CD4-positive, alpha-beta T cell (primary cell): ENCODE data around the gene FLRT2. TPM values are rescaled to one million over a fixed set of nuclear protein-coding genes. Genes with fewer than 3 reads are reported as not detected.

Experiments used
- ATAC-seq: fragments of 200-7000 bp; cut with Tn5 transposase; one replicate; pipeline ENCODE4 v1.10.0; 2022; ENCODE audit warnings: mild to moderate bottlenecking; ENCODE audit not compliant: poor library complexity
- CTCF ChIA-PET: fragments of 350-600 bp; sonication (Branson Sonifier 250); formaldehyde crosslinking; loops from one replicate; lab custom pipeline; 2021; ENCODE audit warnings: antibody characterized with exemption, inconsistent platforms; lab: Charles Lee
- POLR2A ChIA-PET: fragments of 350-600 bp; sonication (Branson Sonifier 250); formaldehyde crosslinking; loops from one replicate; lab custom pipeline; 2021; ENCODE audit warnings: antibody characterized with exemption, inconsistent platforms; lab: Charles Lee
- DNase-seq, 14 experiments: peaks; one replicate each; pipeline ENCODE4 v3.0.0-alpha.2; 2013 to 2020; ENCODE audit warnings: mixed read lengths in 2 of 14
- H3K27ac ChIP-seq, 2 donors: one replicate each; pipeline versions ENCODE4 v1.5.1 to v1.7.0; 2013; ENCODE audit warnings: low read length in 2 of 2, low read depth in 1 of 2, mild to moderate bottlenecking in 1 of 2
- H3K27me3 ChIP-seq, 2 experiments: 1 replicate in 1 of 2; 2 replicates in 1 of 2; pipeline versions ENCODE4 v1.6.1 to v1.7.0; 2013; ENCODE audit warnings: low read length in 2 of 2, control low read depth in 1 of 2, mild to moderate bottlenecking in 1 of 2, moderate library complexity in 1 of 2; ENCODE audit not compliant: insufficient read depth in 2 of 2, control insufficient read depth in 1 of 2
- H3K36me3 ChIP-seq: one replicate; pipeline ENCODE4 v1.6.1; 2013; ENCODE audit warnings: low read length, control low read depth; ENCODE audit not compliant: insufficient read depth
- H3K4me1 ChIP-seq: one replicate; pipeline ENCODE4 v1.6.1; 2013; ENCODE audit warnings: low read length, control low read depth; ENCODE audit not compliant: insufficient read depth
- H3K4me3 ChIP-seq: one replicate; pipeline ENCODE4 v1.5.1; 2013; ENCODE audit warnings: mild to moderate bottlenecking, low read length, moderate library complexity
- H3K9me3 ChIP-seq, 2 experiments: 1 replicate in 1 of 2; 2 replicates in 1 of 2; pipeline versions ENCODE4 v1.6.1 to v1.7.0; 2013; ENCODE audit warnings: low read length in 2 of 2, mild to moderate bottlenecking in 2 of 2, control low read depth in 1 of 2, moderate library complexity in 1 of 2; ENCODE audit not compliant: control insufficient read depth in 1 of 2, insufficient read depth in 1 of 2
- H3K27ac Mint-ChIP-seq: one replicate; pipeline ENCODE4 v1.8.0; 2020; ENCODE audit warnings: mixed read lengths
- H3K27me3 Mint-ChIP-seq: one replicate; pipeline ENCODE4 v1.8.0; 2021; ENCODE audit warnings: mixed read lengths
- H3K36me3 Mint-ChIP-seq: one replicate; pipeline ENCODE4 v1.8.0; 2021; ENCODE audit warnings: low read depth, mixed read lengths
- H3K4me1 Mint-ChIP-seq: one replicate; pipeline ENCODE4 v1.8.0; 2021; ENCODE audit warnings: low read depth, mixed read lengths
- H3K4me3 Mint-ChIP-seq: one replicate; pipeline ENCODE4 v1.8.0; 2020; ENCODE audit warnings: mild to moderate bottlenecking, mixed read lengths
- H3K9me3 Mint-ChIP-seq: one replicate; pipeline ENCODE4 v1.8.0; 2020; ENCODE audit warnings: mixed read lengths
- CTCF ChIP-seq: fragments of 200-600 bp; IDR thresholded peaks from one replicate; pipeline ENCODE4 v1.8.0; 2022; ENCODE audit warnings: antibody characterized with exemption, mild to moderate bottlenecking
- intact Hi-C, 2 experiments: fragments of 100-400 bp; cut with DNase I in 1 of 2; cut with micrococcal nuclease in 1 of 2; formaldehyde crosslinking; loops; one replicate each; pipeline versions ENCODE4 v1.15.1 to v1.9.0; 2023 to 2025; cut with DNase I, micrococcal nuclease
- total RNA-seq, 174 experiments: library from RNA in 2 of 174; stranded (reverse) in 2 of 174; gene quantifications; one replicate each; pipeline ENCODE4 v1.2.3 and lab custom pipeline; 2021 to 2026

FLRT2 gene
- total RNA-seq, 2 experiments from 2014 or later: not detected

DNA sequence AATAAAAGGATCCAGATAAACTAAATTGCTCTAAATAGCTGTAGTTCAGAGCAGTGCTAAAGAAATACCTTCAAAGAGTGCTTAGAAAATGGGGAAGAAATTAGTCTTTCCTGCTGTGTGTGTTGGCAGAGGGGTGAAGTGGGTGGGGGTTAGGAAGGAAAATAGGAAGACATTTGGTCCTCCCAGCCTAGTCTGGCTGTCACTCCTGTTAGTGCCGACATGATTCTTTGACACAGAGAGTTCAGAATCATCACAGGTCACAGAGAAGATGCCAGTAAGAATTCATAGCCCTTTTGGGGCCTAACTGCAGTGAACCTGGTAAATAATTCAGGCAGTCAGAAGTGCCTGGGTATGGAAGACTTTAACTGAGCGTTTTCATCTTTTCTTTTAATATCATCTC is 74.8 kb downstream of the FLRT2 start:
- H3K4me3 Mint-ChIP-seq: no peak overlapping the region
- intact Hi-C loops: no loop called here

DNA sequence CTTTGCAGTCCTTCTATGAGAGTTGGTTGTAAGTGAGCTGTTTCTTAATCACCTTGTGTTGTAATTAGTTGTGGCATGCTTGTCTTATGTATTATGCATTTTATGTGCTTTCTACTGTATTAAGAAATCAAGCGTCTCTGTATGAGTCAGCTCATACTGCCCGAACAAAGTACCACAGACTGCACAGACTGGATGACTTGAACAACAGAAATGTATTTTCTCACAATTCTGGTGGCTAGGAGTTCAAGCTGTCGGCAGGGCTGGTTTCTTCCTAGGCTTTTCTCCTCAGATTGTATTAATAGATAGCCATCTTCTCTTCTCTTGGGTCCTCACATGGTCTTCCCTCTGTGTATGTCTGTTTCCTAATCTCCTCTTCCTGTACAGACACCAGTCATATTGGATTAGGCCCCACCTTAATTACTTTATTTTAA is 77.7 kb downstream of the FLRT2 start:
- DNase-seq (peak in 2 of 14 experiments; percentile 21 to 43), ATAC-seq (no peak)
- H3K4me3 ChIP-seq: no peak overlapping the region
- H3K36me3 ChIP-seq: no peaks in the 10 kb centered on the region
- ChIA-PET CTCF (no interaction called here), POLR2A (no interaction called here)
- intact Hi-C loops: no loop called here
- no peak overlapping the region for H3K27ac ChIP-seq
- peaks cover 0 to 3% of the 10 kb centered on the region in 2 experiments for H3K9me3 ChIP-seq
- Mint-ChIP-seq H3K27ac (no peak overlapping the region), H3K4me1 (no peaks in the 10 kb centered on the region), H3K36me3 (no peaks in the 10 kb centered on the region), H3K27me3 (no peaks in the 10 kb centered on the region), H3K4me3 (no peak overlapping the region), H3K9me3 (peaks cover 5% of the 10 kb centered on the region)
- H3K27me3 ChIP-seq: no peaks in the 10 kb centered on the region
- no peaks in the 10 kb centered on the region for H3K4me1 ChIP-seq
- TF ChIP-seq CTCF: no peak

More for the DNA sequence above, 74.8 kb downstream of the FLRT2 start:
- ChIA-PET CTCF (no interaction called here), POLR2A (no interaction called here)
- ATAC-seq (no peak), DNase-seq (no peak)
- Mint-ChIP-seq H3K36me3 (no peaks in the 10 kb centered on the region), H3K9me3 (peaks cover 3% of the 10 kb centered on the region), H3K27me3 (no peaks in the 10 kb centered on the region), H3K4me1 (no peaks in the 10 kb centered on the region), H3K27ac (no peak overlapping the region)
- H3K36me3 ChIP-seq: no peaks in the 10 kb centered on the region
- no peak overlapping the region for H3K27ac ChIP-seq
- no peaks in the 10 kb centered on the region for H3K27me3 ChIP-seq
- no peak overlapping the region for H3K4me3 ChIP-seq
- no peaks in the 10 kb centered on the region for H3K4me1 ChIP-seq
- peaks cover 0 to 3% of the 10 kb centered on the region in 2 experiments for H3K9me3 ChIP-seq
- TF ChIP-seq CTCF: no peak

GRCh38 chr14:85613496-85613895 is 83.6 kb downstream of the FLRT2 start:
- Mint-ChIP-seq H3K4me3 (no peak overlapping the region), H3K4me1 (no peaks in the 10 kb centered on the region), H3K36me3 (no peaks in the 10 kb centered on the region), H3K9me3 (peaks cover 3% of the 10 kb centered on the region), H3K27ac (no peak overlapping the region), H3K27me3 (no peaks in the 10 kb centered on the region)
- intact Hi-C loops: no loop called here
- peaks cover 0 to 3% of the 10 kb centered on the region in 2 experiments for H3K9me3 ChIP-seq
- ChIA-PET POLR2A (no interaction called here), CTCF (no interaction called here)
- H3K27me3 ChIP-seq: no peaks in the 10 kb centered on the region
- no peak for TF ChIP-seq CTCF
- DNase-seq: no peak
- no peak for ATAC-seq
- H3K36me3 ChIP-seq: no peaks in the 10 kb centered on the region
- H3K4me1 ChIP-seq: no peaks in the 10 kb centered on the region
- H3K4me3 ChIP-seq: no peak overlapping the region
- H3K27ac ChIP-seq: no peak overlapping the region
